Neutrophil (primary cell): ENCODE data around the gene CSF2RB.
A peak's percentile ranks its signal among the peaks of the same experiment; 100 is the strongest.

ENCODE experiments used
- H3K27ac ChIP-seq: fragments of 200-600 bp; sonication (generic); 2 replicates; pipeline ENCODE4 v1.5.1; 2016; ENCODE audit warnings: mild to moderate bottlenecking, moderate library complexity
- H3K27me3 ChIP-seq: fragments of 200-600 bp; sonication (generic); 2 replicates; pipeline ENCODE4 v1.6.0; 2016; ENCODE audit warnings: mild to moderate bottlenecking
- H3K36me3 ChIP-seq: fragments of 200-600 bp; sonication (generic); 2 replicates; pipeline ENCODE4 v1.5.1; 2017
- H3K4me1 ChIP-seq, 2 experiments: fragments of 200-600 bp in 1 of 2; sonication (generic) in 1 of 2; 1 replicate in 1 of 2; 2 replicates in 1 of 2; pipeline versions ENCODE4 v1.5.1 to v1.6.1; 2013 to 2016; ENCODE audit warnings: low read depth in 1 of 2, low read length in 1 of 2, mild to moderate bottlenecking in 1 of 2, moderate library complexity in 1 of 2; ENCODE audit not compliant: control insufficient read depth in 1 of 2, insufficient read depth in 1 of 2
- H3K4me3 ChIP-seq, 2 experiments: fragments of 200-600 bp in 1 of 2; sonication (generic) in 1 of 2; 1 replicate in 1 of 2; 2 replicates in 1 of 2; pipeline ENCODE4 v1.5.1; 2013 to 2016; ENCODE audit warnings: low read depth in 1 of 2, low read length in 1 of 2, mild to moderate bottlenecking in 1 of 2, moderate library complexity in 1 of 2
- H3K9me3 ChIP-seq: fragments of 200-600 bp; sonication (generic); 2 replicates; pipeline ENCODE4 v1.5.1; 2016
- CTCF ChIP-seq: fragments of 200-600 bp; sonication (generic); IDR thresholded peaks from 2 replicates; pipeline ENCODE4 v1.5.1; 2016; ENCODE audit warnings: antibody characterized with exemption

CSF2RB gene

GRCh38 chr22:36881504-36882245 lies 31.8 kb upstream of the CSF2RB start:
- no peak overlapping the region for H3K4me3 ChIP-seq
- H3K4me1 ChIP-seq = peaks cover 32 to 33% of the 10 kb centered on the region in 2 experiments
- H3K36me3 ChIP-seq = peaks cover 29% of the 10 kb centered on the region
- H3K27me3 ChIP-seq = no peaks in the 10 kb centered on the region
- TF ChIP-seq CTCF = no peak
- no peaks in the 10 kb centered on the region for H3K9me3 ChIP-seq
- H3K27ac ChIP-seq = peak overlapping the region; percentile 10

GRCh38 chr22:36884349-36885158 lies 28.9 kb upstream of the CSF2RB start:
- Histone ChIP-seq H3K27ac (peak overlapping the region; percentile 61), H3K4me1 (peaks cover 20 to 21% of the 10 kb centered on the region in 2 experiments), H3K9me3 (no peaks in the 10 kb centered on the region), H3K36me3 (no peaks in the 10 kb centered on the region), H3K4me3 (peak overlapping the region in 1 of 2 experiments; percentile 24), H3K27me3 (no peaks in the 10 kb centered on the region)
- no peak for TF ChIP-seq CTCF

GRCh38 chr22:36885474-36885873 lies 28.0 kb upstream of the CSF2RB start:
- H3K27ac ChIP-seq = peak overlapping the region; percentile 61
- peak overlapping the region in 1 of 2 experiments; percentile 24 for H3K4me3 ChIP-seq
- no peaks in the 10 kb centered on the region for H3K36me3 ChIP-seq
- TF ChIP-seq CTCF = no peak
- no peaks in the 10 kb centered on the region for H3K9me3 ChIP-seq
- H3K27me3 ChIP-seq = no peaks in the 10 kb centered on the region
- peaks cover 20 to 21% of the 10 kb centered on the region in 2 experiments for H3K4me1 ChIP-seq

GRCh38 chr22:36886016-36886415 lies 27.4 kb upstream of the CSF2RB start:
- TF ChIP-seq CTCF = no peak
- no peaks in the 10 kb centered on the region for H3K36me3 ChIP-seq
- H3K27me3 ChIP-seq = no peaks in the 10 kb centered on the region
- H3K4me1 ChIP-seq = peaks cover 20 to 21% of the 10 kb centered on the region in 2 experiments
- no peak overlapping the region for H3K27ac ChIP-seq
- no peaks in the 10 kb centered on the region for H3K9me3 ChIP-seq
- H3K4me3 ChIP-seq = peak overlapping the region in 1 of 2 experiments; percentile 24

GRCh38 chr22:36887162-36887561 lies 26.3 kb upstream of the CSF2RB start:
- no peaks in the 10 kb centered on the region for H3K9me3 ChIP-seq
- H3K27ac ChIP-seq = no peak overlapping the region
- TF ChIP-seq CTCF = no peak
- no peaks in the 10 kb centered on the region for H3K36me3 ChIP-seq
- H3K27me3 ChIP-seq = no peaks in the 10 kb centered on the region
- H3K4me1 ChIP-seq = peaks cover 15 to 20% of the 10 kb centered on the region in 2 experiments
- no peak overlapping the region for H3K4me3 ChIP-seq
